GM10266 (cell line): ENCODE results near the gene HLA-DMB.

Experiments
- DNase-seq: peaks from one replicate; pipeline ENCODE4 v3.0.0; 2012; ENCODE audit errors: extremely low spot score
- CTCF ChIP-seq: IDR thresholded peaks from 2 replicates; pipeline ENCODE4 v1.5.1; 2012; ENCODE audit warnings: mild to moderate bottlenecking, low read depth; ENCODE audit not compliant: control insufficient read depth, insufficient read depth; ENCODE audit errors: missing control alignments

HLA-DMB gene

GRCh38 chr6:32885698-32886286 is 55.0 kb downstream of the HLA-DMB start:
- TF ChIP-seq CTCF, result peak; percentile 48
- peak; percentile 62 for DNase-seq
